Occipital lobe (tissue), 2 donors: ENCODE data around the gene SCD. TPM values are rescaled to one million over a fixed set of nuclear protein-coding genes. Genes with fewer than 3 reads are reported as not detected.

Experiments used
- DNase-seq: peaks from one replicate; lab custom pipeline; 2025; lab: John Stamatoyannopoulos, UW
- total RNA-seq: library from RNA; depleted of rRNA; stranded (reverse); fragments of >200 nt; gene quantifications from one replicate; pipeline ENCODE4 v1.2.3, GENCODE V29; 2014

The SCD gene
- total RNA-seq, 1 donor from 2014 or later = 123 TPM

DNA sequence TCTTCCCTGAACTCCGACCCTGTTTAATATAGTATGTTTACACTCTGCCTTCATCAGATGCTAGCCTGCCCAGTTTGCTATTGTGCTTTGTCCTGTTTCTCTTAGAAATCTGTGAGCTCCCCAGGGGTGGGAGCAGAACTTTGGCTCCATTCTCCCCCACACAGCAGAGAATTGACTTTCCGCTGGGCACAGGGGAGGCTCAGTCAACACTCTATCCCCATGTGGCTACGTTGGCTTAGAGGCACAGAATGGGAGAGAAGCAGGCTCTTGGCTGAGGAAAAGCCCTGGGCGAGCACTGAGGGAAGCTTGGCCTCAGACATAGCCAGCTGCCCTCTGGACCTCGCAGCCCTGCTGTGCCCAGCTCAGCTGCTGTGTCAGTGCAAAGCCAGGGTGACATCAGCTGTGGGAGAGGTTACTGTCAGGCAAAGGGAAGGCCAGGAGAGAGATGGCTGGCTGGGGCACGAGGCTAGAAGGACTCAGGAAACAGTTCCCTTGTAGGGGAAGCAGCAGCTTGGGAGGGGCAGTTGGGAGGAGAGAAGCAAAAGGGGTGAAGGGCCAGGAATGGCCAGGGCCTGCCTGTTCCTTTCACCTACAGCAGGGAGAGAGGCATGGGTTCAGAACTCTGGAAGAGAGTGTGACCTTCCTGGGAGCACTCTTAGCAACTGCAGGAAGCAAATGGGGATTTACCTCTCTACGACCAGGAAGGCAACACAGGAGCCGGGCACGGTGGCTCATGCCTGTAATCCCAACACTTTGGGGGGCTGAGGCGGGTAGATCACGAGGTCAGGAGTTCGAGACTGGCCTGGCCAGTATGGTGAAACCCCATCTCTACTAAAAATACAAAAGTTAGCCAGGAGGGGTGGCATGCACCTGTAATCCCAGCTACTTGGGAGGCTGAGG, 5.8 kb upstream of the SCD start:
- peak; percentile 81 for DNase-seq

DNA sequence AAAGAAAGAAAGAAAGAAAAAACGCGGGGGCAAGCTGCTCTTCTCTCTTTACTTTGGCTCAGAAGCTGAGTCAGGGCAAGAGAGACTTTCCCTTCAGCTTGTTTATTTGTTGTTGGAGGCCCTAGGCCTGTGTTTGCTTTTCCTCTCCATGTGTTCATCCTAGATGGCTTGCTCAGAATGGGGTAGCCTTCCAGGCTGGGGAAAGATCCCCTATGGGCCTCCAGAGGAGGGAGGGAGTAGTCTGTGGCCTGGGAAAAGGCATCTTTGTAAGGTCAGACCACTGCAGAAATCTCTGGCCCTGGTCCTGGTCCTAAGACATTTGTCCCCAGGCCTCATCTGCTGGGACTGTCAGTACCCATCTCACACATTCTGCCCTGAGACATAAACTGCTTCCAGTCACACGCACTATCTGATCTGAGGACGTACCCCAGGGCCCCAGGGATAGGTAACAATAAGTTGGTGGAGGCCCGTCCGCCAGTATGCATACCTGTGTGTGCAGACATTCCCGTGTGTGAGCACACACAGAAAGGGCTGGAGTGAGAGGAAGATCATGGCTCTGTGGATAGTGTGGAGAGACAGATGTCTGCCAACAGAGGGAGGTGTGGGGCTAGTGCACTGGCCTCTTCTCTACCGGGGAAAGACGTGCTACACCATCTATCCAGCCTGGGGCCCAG, 4.9 kb upstream of the SCD start:
- no peak for DNase-seq

DNA sequence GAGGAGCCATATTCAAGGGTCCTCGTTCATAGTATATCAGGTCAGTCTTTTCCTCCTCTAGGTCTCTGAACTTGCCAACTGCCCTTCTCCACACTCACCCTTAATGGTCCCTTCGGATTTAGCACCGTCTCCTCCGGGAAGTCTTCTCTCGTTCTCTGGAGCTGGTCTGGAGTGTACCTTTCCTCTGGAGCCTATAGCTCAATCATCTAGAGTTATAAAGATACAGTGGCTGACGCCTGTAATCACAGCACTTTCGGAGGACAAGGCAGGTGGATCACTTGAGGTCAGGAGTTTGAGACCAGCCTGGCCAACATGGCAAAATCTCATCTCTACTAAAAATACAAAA, 4.4 kb upstream of the SCD start:
- no peak for DNase-seq

DNA sequence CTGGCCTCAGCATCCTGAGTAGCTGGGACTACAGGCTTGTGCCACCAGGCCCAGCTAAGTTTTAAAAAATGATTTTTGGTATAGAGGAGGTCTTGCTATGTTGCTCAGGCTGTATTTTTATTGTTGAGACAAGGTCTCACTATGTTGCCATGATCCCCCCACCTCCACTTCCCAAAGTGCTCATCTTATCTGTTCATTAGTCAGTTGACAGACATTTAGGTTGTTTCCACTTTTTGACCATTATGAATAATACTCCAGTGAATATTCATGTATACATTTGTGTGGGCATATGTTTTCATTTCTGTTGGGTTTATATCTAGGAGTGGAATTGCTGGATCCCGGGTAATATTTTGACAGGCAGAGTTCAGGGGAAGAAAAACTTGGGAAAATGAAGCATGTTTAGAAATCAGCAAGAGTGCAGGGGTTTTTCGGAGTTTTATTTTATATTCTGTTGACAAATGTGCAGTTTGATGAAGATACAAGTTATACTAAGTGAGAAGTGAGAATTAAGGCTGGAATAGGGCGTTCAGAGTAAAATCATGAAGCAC, 2.7 kb upstream of the SCD start:
- DNase-seq = no peak

DNA sequence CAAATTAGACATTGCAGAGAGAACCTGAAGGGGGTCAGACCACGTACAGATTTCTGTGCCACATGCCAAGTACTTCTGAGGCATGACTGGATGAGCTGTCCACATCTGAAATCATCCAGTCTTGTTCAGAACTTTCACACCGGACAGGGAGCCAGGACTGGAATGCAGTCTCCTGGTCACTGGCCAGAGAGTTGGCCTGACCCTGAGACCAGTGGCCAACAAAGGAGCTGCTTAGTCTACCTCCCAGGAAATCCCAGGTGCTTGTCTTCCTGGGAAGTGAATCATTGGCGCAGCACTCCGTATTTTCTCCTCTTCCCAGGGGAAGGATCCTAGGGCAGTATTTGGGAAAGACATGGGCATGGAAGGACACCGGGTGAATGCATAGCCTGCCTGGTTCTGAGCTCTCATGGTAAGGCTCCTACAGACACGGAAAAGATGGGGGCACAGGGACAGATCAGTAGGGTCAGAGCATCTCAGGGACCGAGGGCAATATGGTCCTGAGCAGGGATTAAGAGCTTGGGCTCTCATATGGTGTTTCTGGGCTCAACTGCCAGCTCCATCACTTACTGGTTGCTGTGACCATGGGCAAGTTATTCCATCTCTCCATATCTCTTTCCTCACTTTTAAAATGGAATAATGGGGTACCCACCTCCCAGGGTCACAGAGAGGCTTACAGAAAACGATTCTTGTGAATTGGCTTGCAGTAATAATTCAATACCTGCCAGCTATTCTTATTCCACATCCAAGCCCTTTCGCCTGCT, 1.3 kb upstream of the SCD start:
- no peak for DNase-seq

DNA sequence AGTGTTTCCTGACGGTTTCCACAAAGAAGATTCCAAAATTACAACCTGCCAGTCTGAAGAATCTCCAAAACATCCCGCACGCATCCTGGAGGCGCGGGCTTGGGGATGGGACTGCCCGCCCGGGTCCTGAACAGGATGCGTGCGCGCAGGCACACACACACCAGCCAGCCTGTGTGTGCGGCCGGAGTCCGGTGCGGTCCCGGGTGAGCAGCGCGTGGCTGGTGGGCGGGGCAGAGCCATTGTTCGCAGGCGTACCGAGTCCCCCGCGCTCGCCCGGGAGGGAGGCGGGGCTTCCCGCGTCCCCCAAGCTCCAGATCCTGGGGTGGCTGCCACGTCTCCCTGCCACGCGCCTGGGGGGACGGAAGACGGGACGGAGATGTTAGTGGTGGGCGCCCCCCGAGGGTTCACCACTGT, 675 bp upstream of the SCD start:
- DNase-seq = peak; percentile 67

DNA sequence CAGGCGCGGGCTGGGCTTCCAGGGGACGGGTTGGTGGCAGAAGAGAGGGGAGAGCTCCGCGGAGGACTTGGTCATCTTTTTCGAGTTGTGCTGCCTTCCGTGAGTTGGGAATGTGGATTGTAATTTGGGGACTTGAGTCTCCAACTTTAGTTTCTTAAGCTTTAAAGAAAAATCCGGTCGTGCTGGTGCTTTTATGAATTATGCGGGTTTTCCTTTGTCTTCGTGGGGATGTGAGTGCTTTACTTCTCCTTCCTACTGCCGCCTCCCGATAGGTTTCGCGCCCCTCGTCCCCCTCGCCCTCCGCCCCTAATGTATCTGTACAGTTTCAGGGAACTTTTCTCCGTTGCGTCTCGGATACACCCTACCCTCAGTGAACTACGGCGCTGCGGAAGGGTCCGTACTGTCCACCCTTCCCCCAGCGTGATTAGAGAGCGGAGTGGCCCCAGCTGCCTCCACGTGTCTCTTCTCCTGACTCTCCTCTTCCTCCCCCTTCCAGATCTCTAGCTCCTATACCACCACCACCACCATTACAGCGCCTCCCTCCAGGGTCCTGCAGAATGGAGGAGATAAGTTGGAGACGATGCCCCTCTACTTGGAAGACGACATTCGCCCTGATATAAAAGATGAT, 649 bp downstream of the SCD start:
- no peak for DNase-seq

DNA sequence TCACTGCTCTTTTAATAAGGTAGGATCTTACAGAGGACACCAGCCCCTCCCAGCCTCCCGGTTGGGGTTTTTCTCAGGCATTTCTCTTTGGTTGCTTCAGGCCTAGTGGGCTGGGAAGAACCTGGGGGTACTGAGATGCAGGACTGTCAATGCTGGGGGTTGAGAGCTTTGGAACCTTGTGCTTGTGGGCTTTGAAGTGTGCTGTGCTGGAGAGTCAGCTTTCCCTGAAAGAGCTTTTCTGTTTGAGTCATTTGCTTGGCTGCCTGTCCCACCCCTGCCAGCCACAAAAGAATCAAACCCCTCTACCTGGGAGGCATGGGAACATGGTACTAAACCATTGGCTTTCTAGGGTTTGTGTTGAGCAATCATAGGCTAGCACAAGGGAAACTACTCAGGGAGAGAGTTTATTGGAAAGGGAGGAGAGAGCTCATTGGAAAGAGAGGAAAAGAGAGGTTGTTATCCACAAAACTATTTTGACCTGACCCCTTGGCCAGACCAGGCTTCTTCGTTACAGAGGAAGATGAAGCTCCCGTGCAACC, 1.4 kb downstream of the SCD start:
- DNase-seq = no peak

DNA sequence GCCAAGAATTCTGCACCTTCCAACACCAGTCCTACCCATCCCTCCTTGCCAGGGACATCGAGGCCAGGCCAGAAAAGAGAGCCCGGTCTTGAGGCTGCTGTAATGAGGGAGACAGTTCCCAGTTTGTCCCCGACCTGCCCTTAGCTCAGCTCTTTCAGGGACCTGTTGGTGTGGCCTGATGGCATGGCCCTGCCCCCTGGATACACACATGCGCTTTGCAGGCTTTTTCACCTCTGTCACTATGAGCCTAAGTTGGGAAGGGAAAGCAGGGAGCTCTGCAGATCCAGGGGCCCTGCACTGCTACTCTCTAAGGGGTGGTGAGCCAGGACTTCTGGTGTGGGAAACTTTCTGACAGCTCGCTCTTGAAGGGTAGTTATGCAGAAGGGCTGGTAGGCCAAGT, 2.1 kb downstream of the SCD start:
- DNase-seq = no peak

DNA sequence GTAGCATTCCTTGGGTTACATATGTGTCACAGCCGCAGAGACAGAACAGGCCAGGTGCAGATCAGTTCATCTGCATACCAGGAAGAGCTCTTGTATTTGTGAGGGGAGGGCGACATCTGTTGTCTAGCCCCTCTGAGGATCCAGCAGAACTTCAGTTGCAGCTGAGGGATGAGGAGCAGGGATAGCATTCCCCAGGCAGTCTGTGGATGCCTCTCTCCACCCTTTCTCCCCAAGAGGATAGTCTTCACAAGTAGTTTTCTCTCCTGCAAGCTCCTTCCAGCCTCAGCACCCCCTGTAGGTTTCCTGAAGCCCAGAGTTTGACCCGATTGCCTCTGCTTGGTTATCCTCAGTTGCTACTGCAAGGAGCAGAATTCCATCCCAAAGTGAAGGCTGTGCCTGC, 2.6 kb downstream of the SCD start:
- no peak for DNase-seq

DNA sequence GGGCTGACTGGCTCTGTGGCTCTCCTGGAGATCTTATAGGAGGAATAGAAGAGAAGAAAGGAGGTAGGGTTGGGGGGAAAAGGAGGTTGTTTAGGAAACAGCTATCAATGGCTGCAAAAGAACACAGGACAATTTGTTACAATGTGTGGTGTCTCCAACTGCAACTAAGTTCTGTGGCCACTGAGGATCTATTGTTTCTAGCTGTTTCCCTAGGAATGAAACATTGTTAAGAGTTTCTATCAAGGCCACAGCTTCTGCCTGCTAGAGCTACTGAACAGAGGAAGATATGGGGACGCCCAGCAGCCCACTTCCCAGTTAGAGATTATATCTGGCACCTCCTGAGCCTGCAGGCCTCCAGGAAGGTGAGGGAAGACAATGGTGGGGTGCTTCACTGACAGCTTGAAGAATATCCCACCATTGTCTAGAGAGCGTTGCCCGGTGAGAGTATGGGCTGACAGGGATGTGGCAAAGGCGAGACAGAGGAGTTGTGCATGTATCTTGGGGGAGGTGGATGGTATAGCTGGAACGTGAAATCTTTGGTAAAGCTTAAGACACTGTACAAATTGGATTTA, 4.0 kb downstream of the SCD start:
- no peak for DNase-seq

DNA sequence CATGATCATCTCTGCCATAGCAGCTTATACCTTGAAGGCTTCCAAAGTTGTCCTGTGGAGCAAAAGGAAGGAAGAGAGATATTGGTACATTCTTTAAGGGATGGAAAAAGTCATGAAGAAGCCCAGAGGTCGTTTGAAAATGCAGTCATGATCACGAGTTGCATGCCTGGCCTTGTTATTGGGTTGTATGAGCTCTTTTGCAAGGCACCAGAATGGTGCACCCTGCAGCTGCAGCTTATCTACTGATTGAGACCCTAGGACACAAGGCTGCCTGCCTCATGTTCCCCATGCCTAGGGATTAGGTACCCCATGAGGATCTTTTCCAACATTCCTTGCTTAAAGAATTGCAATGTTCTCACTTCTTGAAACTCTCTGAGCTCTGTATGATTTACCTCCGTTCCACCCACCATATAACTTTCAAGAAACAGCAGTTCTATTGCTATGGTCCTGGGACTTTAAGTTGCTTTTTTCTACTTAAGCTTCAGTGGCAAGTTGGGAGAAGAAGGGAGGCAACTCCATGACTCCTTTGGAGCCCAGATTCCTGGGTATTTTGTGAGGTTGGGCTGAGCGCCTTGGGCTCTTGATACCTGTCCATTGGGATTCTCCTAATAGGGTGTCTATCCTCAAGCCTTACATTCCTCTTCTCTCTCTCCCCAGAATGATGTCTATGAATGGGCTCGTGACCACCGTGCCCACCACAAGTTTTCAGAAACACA, 6.9 kb downstream of the SCD start:
- DNase-seq = no peak

DNA sequence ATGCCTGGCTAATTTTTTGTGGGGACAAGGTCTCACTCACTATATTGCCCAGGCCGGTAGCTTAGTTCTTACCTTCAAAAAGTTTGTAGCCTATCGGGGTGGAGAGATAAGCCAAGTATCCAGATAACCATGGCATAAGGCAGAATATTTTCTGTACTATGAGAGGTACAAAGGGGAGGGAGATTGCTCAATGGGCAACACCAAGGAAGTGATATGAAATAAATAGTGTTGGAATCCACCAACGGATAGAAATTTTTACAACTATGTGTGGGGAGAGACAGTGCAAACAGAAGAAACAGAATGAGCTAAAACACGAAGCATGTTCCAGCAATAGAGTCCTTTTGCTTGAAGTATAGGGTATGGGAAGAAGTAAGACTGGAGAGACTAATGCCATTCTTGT, 8.1 kb downstream of the SCD start:
- no peak for DNase-seq

DNA sequence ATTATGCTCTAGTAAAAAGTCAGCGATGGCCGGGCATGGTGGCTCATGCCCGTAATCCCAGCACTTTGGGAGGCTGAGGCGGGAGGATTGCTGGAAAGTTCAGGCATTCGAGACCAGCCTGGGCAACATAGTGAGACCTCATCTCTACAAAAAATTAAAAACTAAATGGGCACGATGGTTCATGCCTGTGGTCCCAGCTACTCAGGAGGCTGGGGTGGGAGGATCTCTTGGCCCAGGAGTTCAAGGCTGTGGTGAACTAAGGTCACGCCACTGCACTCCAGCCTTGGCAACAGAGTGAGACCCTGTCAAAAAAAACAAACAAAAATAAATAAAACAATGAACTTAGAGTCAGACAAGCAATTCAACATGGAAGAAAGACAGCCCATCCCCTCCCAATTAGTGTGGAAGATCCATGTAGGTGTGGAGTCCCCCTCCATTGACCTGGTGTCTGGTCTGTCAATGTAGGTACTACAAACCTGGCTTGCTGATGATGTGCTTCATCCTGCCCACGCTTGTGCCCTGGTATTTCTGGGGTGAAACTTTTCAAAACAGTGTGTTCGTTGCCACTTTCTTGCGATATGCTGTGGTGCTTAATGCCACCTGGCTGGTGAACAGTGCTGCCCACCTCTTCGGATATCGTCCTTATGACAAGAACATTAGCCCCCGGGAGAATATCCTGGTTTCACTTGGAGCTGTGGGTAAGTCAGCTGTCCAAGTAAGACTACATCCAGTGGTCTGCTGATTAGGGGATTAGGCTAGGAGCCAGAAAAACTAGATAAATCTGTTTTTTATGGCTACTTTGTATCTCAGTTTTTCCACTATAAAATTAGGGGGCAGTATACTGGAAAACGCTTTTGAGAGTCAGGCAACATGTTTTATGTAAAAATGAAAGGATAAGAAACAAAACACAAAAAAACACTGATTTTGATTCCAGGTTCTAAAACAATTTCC, 9.3 kb downstream of the SCD start:
- DNase-seq = no peak

DNA sequence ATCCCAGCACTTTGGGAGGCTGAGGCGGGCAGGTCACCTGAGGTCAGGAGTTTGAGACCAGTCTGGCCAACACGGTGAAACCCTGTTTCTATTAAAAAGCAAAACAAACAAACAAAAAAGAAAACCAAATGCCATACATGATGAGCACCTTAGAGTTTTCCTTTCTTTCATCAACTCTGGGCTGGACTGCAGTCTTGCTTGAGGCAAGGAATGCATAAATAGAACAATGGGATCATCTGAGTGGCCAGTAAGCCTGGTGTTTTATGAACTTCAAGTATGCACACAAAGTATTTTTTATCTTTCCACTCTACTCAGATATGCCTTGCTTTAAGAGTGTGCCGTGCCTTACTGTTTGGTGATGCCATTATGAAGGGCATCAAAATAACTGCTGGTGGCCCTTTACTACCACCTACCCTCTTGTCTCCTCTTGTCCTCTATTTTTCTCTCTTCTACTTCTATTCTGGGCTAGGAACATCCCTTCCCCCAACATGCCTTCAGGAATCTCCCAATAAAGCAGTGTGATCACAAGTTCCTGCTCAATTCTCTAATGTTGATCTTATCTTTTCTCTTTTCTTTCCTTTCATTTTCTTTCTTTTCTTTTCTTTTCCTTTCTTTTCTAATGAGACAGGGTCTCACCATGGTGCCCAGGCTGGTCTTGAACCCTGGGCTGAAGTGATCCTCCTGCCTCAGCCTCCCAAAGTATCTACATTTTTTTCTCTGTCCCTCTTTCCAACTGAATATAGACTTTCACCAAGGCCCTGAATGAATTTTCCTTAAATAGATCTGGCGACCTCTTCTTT, 10.2 kb downstream of the SCD start:
- DNase-seq = no peak

DNA sequence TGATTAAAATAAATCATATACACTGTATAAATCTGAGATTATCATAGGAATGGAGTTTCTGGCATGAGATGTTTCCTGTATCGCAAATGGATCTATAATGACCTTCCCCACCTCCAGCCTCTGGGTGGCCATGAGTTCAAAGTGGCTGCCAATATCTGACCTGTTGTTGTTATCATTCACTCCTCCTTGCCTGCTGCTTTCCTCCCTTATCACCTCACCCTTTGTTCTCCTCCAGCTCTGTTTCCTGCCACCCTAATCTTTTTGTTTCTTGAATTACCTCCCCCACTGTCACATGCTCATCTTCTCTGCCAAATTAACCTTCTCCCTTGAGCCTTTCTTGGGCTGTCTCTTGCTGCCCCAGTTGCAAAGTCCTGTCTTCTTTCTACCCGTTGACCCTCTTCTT, 12.0 kb downstream of the SCD start:
- DNase-seq = no peak

DNA sequence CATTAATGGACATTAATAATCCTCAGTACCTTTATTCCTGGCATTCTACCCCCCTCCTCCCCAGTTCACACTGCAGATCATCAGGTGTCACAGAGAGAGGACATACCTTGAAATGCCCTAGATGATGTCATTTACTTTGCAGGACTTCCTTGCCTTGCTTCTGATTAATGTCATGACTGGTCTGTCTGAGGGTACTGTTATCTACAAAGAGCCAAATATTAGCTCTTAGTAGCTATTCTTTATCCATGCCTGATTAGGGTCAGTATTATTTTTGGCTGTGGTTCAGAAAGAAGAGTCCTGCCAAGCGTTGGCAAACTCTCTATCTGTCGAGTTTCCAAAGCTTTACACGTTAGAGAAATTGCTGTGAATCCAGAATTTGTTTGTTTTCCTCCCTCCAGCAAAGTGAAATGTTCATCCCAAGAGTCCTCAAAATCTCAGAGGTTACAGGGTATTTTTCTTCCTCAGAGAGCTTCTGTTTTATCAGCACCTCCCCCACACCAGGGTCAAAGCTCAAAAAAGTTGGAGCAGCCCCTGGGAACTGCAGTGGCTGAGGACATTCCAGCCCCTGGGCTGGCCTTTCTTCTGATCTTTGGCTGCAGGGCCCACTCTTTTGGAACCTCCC, 12.6 kb downstream of the SCD start:
- no peak for DNase-seq

DNA sequence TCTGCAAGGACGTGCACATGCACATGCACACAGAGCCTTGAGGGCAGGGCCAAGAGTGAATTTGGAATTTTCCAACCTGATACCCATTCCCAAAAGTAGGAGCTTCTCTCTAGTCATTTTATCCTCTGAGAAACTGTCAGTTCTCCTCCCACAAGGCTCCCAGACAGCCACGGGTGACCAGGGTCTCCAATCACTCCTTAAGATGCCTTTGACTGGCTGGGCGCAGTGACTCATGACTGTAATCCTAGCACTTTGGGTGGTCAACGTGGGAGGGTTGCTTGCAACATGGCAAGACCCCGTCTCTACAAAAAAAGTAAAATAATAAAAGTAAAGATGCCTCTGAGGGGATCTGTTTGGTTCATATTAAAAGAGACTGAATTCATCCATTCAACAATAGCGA, 13.2 kb downstream of the SCD start:
- no peak for DNase-seq
